Ishikawa (cell line): ENCODE measurements around the gene KRTAP5-4.

Experiments
- CEBPB ChIP-seq: IDR thresholded peaks from 2 replicates; pipeline ENCODE4 v1.6.1; 2012
- CREB1 ChIP-seq: IDR thresholded peaks from 2 replicates; pipeline ENCODE4 v1.6.1; 2012; ENCODE audit warnings: low read depth
- EGR1 ChIP-seq: IDR thresholded peaks from 2 replicates; pipeline ENCODE4 v1.6.1; 2012
- EP300 ChIP-seq: IDR thresholded peaks from 2 replicates; pipeline ENCODE4 v1.6.1; 2012; ENCODE audit warnings: borderline replicate concordance
- FOXM1 ChIP-seq: IDR thresholded peaks from 2 replicates; pipeline ENCODE4 v1.6.1; 2012; ENCODE audit warnings: low read depth, borderline replicate concordance
- MAX ChIP-seq: IDR thresholded peaks from 2 replicates; pipeline ENCODE4 v1.6.1; 2012
- NFIC ChIP-seq: IDR thresholded peaks from 2 replicates; pipeline ENCODE4 v1.6.1; 2012
- RAD21 ChIP-seq: IDR thresholded peaks from 2 replicates; pipeline ENCODE4 v1.6.1; 2012; ENCODE audit warnings: low read depth
- REST ChIP-seq: IDR thresholded peaks from 2 replicates; pipeline ENCODE4 v1.6.1; 2012; ENCODE audit warnings: low read depth, mild to moderate bottlenecking
- TAF1 ChIP-seq: IDR thresholded peaks from 2 replicates; pipeline ENCODE4 v1.6.1; 2012; ENCODE audit warnings: low read depth, mild to moderate bottlenecking
- TCF12 ChIP-seq: IDR thresholded peaks from 2 replicates; pipeline ENCODE4 v1.6.1; 2012; ENCODE audit warnings: low read depth
- TEAD4 ChIP-seq: IDR thresholded peaks from 2 replicates; pipeline ENCODE4 v1.6.1; 2012
- USF1 ChIP-seq: IDR thresholded peaks from 2 replicates; pipeline ENCODE4 v1.6.1; 2012
- YY1 ChIP-seq: IDR thresholded peaks from 2 replicates; pipeline ENCODE4 v1.6.1; 2012; ENCODE audit warnings: low read depth
- ZBTB7A ChIP-seq: IDR thresholded peaks from 2 replicates; pipeline ENCODE4 v1.6.1; 2012; ENCODE audit warnings: low read depth

Gene KRTAP5-4

GRCh38 chr11:1636291-1636950 is 14.5 kb upstream of the KRTAP5-4 start:
- TF ChIP-seq TAF1 (no peak), FOXM1 (no peak), USF1 (no peak; the same call in 1 of the 2 replicates), TCF12 (no peak), TEAD4 (no peak), MAX (no peak), RAD21 (no peak), NFIC (no peak), ZBTB7A (no peak), CREB1 (no peak), YY1 (no peak)

- TF ChIP-seq ZBTB7A (no peak), MAX (no peak), EP300 (no peak), TCF12 (no peak), RAD21 (no peak), YY1 (no peak), USF1 (no peak)
Observed at GRCh38 chr11:1633864-1634263, 11.9 kb upstream of the KRTAP5-4 start.

- TF ChIP-seq EP300: no peak
- TF ChIP-seq USF1: no peak
- TF ChIP-seq YY1: no peak
- TF ChIP-seq MAX: no peak
- no peak for TF ChIP-seq TAF1
- TF ChIP-seq TCF12: no peak
- no peak for TF ChIP-seq ZBTB7A
- no peak for TF ChIP-seq EGR1
- TF ChIP-seq RAD21: no peak
- TF ChIP-seq NFIC: no peak
- TF ChIP-seq CEBPB: no peak
- TF ChIP-seq REST: no peak
- TF ChIP-seq TEAD4: no peak
- TF ChIP-seq CREB1: no peak
Observed at GRCh38 chr11:1632053-1632714, 10.2 kb upstream of the KRTAP5-4 start.

- TF ChIP-seq TAF1 (no peak), REST (no peak)
Observed at GRCh38 chr11:1631066-1631568, 9.2 kb upstream of the KRTAP5-4 start.

GRCh38 chr11:1630271-1630670 is 8.3 kb upstream of the KRTAP5-4 start:
- TF ChIP-seq EP300 (no peak), ZBTB7A (no peak)
